ENCODE results near the gene NCOA6.

DNA sequence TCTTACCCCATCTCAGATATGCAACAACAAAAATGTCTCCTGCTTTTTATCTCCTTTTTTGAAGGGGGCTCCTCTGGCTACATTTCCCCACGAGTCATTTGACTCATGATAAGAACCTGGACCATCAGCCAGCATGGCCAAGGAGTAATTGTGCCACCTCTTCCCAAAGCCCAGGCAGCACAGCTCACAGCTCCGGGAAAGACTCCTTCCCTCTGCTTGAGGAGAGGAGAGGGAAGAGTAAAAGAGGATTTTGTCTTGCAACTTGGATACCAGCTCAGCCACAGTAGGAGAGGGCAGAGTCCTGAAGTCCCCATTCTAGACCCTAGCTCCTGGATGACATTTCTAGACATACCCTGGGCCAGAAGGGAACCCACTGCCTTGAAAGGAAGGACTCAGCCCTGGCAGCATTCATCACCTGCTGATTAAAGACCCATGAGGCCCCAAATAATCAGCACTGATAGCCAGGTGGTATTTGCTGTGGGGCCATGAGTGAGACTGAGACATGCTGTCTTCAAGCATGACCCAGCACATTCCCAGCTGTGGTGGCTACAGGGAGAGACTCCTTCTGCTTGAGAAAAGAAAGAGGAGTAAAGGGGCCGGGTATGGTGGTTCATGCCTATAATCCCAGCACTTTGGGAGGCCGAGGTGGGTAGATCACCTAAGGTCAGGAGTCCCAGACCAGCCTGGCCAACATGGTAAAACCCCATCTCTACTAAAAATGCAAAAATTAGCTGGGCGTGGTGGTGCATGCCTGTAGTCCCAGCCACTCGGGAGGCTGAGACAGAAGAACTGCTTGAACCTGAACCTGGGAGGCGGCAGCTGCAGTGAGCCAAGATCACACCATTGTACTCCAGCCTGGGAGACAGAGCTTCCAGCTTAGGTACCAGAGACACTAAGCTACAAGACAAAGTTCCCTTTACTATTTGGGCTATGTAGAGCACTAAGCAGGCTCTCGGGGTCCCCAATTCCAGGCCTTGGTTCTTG, 28.1 kb downstream of the NCOA6 start:
- TF ChIP-seq, protein P1, sequence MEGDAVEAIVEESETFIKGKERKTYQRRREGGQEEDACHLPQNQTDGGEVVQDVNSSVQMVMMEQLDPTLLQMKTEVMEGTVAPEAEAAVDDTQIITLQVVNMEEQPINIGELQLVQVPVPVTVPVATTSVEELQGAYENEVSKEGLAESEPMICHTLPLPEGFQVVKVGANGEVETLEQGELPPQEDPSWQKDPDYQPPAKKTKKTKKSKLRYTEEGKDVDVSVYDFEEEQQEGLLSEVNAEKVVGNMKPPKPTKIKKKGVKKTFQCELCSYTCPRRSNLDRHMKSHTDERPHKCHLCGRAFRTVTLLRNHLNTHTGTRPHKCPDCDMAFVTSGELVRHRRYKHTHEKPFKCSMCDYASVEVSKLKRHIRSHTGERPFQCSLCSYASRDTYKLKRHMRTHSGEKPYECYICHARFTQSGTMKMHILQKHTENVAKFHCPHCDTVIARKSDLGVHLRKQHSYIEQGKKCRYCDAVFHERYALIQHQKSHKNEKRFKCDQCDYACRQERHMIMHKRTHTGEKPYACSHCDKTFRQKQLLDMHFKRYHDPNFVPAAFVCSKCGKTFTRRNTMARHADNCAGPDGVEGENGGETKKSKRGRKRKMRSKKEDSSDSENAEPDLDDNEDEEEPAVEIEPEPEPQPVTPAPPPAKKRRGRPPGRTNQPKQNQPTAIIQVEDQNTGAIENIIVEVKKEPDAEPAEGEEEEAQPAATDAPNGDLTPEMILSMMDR (IDR thresholded peaks at IDR 0.05): no peak
- TF ChIP-seq POLR2A (IDR thresholded peaks at IDR 0.05): no peak
